K562 (cell line): ENCODE data around the gene ZFYVE28. TPM values are rescaled to one million over a fixed set of nuclear protein-coding genes. Genes with fewer than 3 reads are reported as not detected.

Experiments
- ATF3 ChIP-seq, 2 experiments: fragments of 450-650 bp in 1 of 2; sonication (generic) in 1 of 2; formaldehyde crosslinking in 1 of 2; IDR thresholded peaks in 1 of 2; conservative IDR thresholded peaks in 1 of 2; 2 replicates each; pipeline versions ENCODE4 v1.6.1 to v1.8.1; 2016 to 2023; ENCODE audit warnings: mild to moderate bottlenecking in 2 of 2, moderate library complexity in 2 of 2, inconsistent platforms in 1 of 2, missing genetic modification reagents in 1 of 2
- BRF1 ChIP-seq: IDR thresholded peaks from 3 replicates; pipeline ENCODE4 v1.6.1; 2011; ENCODE audit warnings: borderline replicate concordance, mild to moderate bottlenecking; ENCODE audit not compliant: insufficient read length; ENCODE audit errors: extremely low read depth
- CREB1 ChIP-seq, 2 experiments: sonication (generic) in 1 of 2; formaldehyde crosslinking in 1 of 2; IDR thresholded peaks; 2 replicates each; pipeline versions ENCODE4 v1.6.1 to v1.8.0; 2012 to 2022; ENCODE audit warnings: inconsistent platforms in 1 of 2, mild to moderate bottlenecking in 1 of 2, missing genetic modification reagents in 1 of 2, moderate library complexity in 1 of 2
- ELF1 ChIP-seq: fragments of 200-800 bp; sonication (Bioruptor generic); IDR thresholded peaks from 2 replicates; pipeline ENCODE4 v1.6.1; 2016; ENCODE audit warnings: missing genetic modification characterization, missing compliant biosample characterization
- HMG20A ChIP-seq: fragments of 450-650 bp; formaldehyde crosslinking; conservative IDR thresholded peaks from 2 replicates; pipeline ENCODE4 v1.4.0; 2020; ENCODE audit warnings: mild to moderate bottlenecking, mixed read lengths
- LEF1 ChIP-seq: fragments of 450-650 bp; IDR thresholded peaks from 2 replicates; pipeline ENCODE4 v1.6.1; 2016; ENCODE audit warnings: mild to moderate bottlenecking
- MAFF ChIP-seq: IDR thresholded peaks from 2 replicates; pipeline ENCODE4 v1.6.1; 2012; ENCODE audit warnings: low read length, improper control_type of control experiment
- RBBP5 ChIP-seq: fragments of 200-600 bp; sonication (generic); IDR thresholded peaks from 2 replicates; pipeline ENCODE4 v1.6.1; 2012; ENCODE audit warnings: borderline replicate concordance, mild to moderate bottlenecking, low read length, control low read depth, inconsistent platforms; ENCODE audit not compliant: insufficient read depth, poor library complexity, severe bottlenecking
- WHSC1 ChIP-seq: IDR thresholded peaks from one replicate; pipeline ENCODE4 v1.6.1; 2012; ENCODE audit warnings: low read length, control low read depth, inconsistent platforms
- ZBTB1 ChIP-seq: sonication (generic); formaldehyde crosslinking; IDR thresholded peaks from 2 replicates; pipeline ENCODE4 v1.8.1; 2023; ENCODE audit warnings: missing genetic modification reagents, low read depth, mild to moderate bottlenecking, borderline replicate concordance
- ZBTB33 ChIP-seq: sonication (generic); formaldehyde crosslinking; IDR thresholded peaks from 2 replicates; pipeline ENCODE4 v1.8.1; 2023; ENCODE audit warnings: mild to moderate bottlenecking, missing genetic modification reagents
- ZNF224 ChIP-seq: sonication (generic); formaldehyde crosslinking; IDR thresholded peaks from 2 replicates; pipeline ENCODE4 v1.8.0; 2022; ENCODE audit warnings: mild to moderate bottlenecking, missing genetic modification reagents
- ZNF778 ChIP-seq: fragments of 450-650 bp; formaldehyde crosslinking; IDR thresholded peaks from 2 replicates; pipeline ENCODE4 v1.4.0; 2020; ENCODE audit warnings: mild to moderate bottlenecking, moderate library complexity
- polyA plus RNA-seq, 8 experiments: library from polyadenylated mRNA; depleted of rRNA in 4 of 8; stranded (reverse) in 5 of 8; unstranded in 3 of 8; fragments of >200 nt; fragmentation: Nextera tagmentation in 2 of 8; fragmentation: Illumina TruSeq in 1 of 8; extraction: Ambion mirVana in 2 of 8; extraction: Trizol in 1 of 8; gene quantifications; 2 replicates each; pipeline versions ENCODE4 v1.2.1 to v1.2.3, GENCODE V29; 2011 to 2014; ENCODE audit warnings: inconsistent platforms in 1 of 8, missing spikeins in 1 of 8
- total RNA-seq, 7 experiments: library from RNA; depleted of rRNA in 6 of 7; stranded (reverse); fragments of >200 nt in 6 of 7; fragmentation: Illumina TruSeq in 2 of 7; extraction: Trizol in 2 of 7; gene quantifications; 2 replicates each; pipeline versions ENCODE4 v1.2.1 to v1.2.3, GENCODE V29; 2011 to 2021; ENCODE audit warnings: low replicate concordance in 1 of 7
- TF ChIP-seq, protein P1 (sequence below), 2 experiments: fragments of 450-650 bp; conservative IDR thresholded peaks; 2 replicates each; pipeline ENCODE4 v1.6.1; 2017; ENCODE audit warnings: mild to moderate bottlenecking in 2 of 2, moderate library complexity in 2 of 2
- TF ChIP-seq, protein P2 (sequence below): fragments of 200-800 bp; sonication (Bioruptor generic); IDR thresholded peaks from 2 replicates; pipeline ENCODE4 v1.6.1; 2017; ENCODE audit warnings: missing genetic modification characterization, missing compliant biosample characterization
- TF ChIP-seq, protein P3 (sequence below): fragments of 450-650 bp; conservative IDR thresholded peaks from 2 replicates; pipeline ENCODE4 v1.6.1; 2016; ENCODE audit warnings: missing genetic modification characterization, low read depth, mild to moderate bottlenecking, missing compliant biosample characterization, moderate library complexity
- TF ChIP-seq, protein P4 (sequence below), 3 experiments: fragments of 200-800 bp in 1 of 3; sonication (Bioruptor generic) in 1 of 3; sonication (generic) in 1 of 3; formaldehyde crosslinking in 1 of 3; IDR thresholded peaks; 2 replicates each; pipeline versions ENCODE4 v1.6.1 to v1.8.0; 2016 to 2022; ENCODE audit warnings: mild to moderate bottlenecking in 2 of 3, missing compliant biosample characterization in 2 of 3, missing genetic modification characterization in 2 of 3, missing genetic modification reagents in 1 of 3

The ZFYVE28 gene
- total and polyA plus RNA-seq, 9 of the 15 experiments (the other 6 are each of a cell fraction or from before 2014, with no cell fraction given) = 1.3 to 24.8 (median 8.9) TPM

DNA sequence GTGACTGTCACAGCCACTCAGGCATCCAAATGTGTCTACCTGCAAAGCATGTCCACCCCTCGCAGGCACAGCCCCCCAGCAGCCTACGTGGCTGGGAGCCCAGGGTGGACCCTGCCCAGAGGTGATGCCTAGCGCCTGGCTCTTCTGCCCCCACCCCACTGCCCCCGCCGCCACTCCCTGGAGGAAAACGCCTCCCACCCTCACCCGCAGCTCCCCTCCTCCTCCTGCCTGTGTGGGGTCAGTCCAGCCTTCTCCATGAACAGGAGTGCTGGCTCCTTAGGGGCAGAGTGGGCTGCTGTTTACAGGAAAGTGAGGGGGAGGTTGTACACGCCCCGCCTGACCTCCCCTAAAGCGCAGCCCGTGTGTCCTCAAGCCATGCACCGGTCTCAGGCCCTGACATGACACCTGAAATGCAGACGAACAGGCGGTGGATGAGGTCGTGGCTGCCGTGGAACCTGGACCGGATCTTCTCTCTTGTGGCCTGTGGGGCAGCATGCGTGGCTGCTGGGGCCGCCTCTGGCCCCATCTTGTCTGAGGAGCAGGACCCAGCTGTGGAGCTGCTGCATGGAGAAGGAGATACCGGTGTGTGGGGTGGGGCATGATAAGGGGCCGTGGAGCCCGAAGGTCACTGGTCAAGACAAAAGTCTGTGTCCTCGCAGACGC lies 144.7 kb downstream of the ZFYVE28 start (continued):
- no peak for TF ChIP-seq ATF3 (IDR thresholded peaks at IDR 0.05)
- TF ChIP-seq ATF3 (CRISPR knock-in tag; conservative IDR thresholded peaks at IDR 0.05) = no peak
- TF ChIP-seq ZNF778 (CRISPR knock-in tag) = no peak
- no peak for TF ChIP-seq ZNF224 (CRISPR knock-in tag)
- TF ChIP-seq CREB1 (IDR thresholded peaks at IDR 0.05) = 0 out of 2 replicates have a peak, but pooled peaks have one; percentile 15
- no peak for TF ChIP-seq CREB1 (CRISPR knock-in tag; IDR thresholded peaks at IDR 0.05)
- TF ChIP-seq, protein P1, sequence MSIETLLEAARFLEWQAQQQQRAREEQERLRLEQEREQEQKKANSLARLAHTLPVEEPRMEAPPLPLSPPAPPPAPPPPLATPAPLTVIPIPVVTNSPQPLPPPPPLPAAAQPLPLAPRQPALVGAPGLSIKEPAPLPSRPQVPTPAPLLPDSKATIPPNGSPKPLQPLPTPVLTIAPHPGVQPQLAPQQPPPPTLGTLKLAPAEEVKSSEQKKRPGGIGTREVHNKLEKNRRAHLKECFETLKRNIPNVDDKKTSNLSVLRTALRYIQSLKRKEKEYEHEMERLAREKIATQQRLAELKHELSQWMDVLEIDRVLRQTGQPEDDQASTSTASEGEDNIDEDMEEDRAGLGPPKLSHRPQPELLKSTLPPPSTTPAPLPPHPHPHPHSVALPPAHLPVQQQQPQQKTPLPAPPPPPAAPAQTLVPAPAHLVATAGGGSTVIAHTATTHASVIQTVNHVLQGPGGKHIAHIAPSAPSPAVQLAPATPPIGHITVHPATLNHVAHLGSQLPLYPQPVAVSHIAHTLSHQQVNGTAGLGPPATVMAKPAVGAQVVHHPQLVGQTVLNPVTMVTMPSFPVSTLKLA (conservative IDR thresholded peaks at IDR 0.05) = peak in 1 of 2 experiments; percentile 62; a peak in 3 of 4 replicates
- no peak for TF ChIP-seq BRF1
- no peak for TF ChIP-seq WHSC1
- no peak for TF ChIP-seq ELF1
- no peak for TF ChIP-seq ZBTB33 (CRISPR knock-in tag)
- TF ChIP-seq, protein P2, sequence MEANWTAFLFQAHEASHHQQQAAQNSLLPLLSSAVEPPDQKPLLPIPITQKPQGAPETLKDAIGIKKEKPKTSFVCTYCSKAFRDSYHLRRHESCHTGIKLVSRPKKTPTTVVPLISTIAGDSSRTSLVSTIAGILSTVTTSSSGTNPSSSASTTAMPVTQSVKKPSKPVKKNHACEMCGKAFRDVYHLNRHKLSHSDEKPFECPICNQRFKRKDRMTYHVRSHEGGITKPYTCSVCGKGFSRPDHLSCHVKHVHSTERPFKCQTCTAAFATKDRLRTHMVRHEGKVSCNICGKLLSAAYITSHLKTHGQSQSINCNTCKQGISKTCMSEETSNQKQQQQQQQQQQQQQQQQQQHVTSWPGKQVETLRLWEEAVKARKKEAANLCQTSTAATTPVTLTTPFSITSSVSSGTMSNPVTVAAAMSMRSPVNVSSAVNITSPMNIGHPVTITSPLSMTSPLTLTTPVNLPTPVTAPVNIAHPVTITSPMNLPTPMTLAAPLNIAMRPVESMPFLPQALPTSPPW (CRISPR knock-in tag) = peak; percentile 35
- no peak for TF ChIP-seq MAFF
- TF ChIP-seq LEF1 = no peak; the same call in 1 of the 2 replicates
- TF ChIP-seq ZBTB1 (CRISPR knock-in tag) = no peak
- TF ChIP-seq, protein P3, sequence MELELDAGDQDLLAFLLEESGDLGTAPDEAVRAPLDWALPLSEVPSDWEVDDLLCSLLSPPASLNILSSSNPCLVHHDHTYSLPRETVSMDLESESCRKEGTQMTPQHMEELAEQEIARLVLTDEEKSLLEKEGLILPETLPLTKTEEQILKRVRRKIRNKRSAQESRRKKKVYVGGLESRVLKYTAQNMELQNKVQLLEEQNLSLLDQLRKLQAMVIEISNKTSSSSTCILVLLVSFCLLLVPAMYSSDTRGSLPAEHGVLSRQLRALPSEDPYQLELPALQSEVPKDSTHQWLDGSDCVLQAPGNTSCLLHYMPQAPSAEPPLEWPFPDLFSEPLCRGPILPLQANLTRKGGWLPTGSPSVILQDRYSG = no peak
- TF ChIP-seq, protein P4, sequence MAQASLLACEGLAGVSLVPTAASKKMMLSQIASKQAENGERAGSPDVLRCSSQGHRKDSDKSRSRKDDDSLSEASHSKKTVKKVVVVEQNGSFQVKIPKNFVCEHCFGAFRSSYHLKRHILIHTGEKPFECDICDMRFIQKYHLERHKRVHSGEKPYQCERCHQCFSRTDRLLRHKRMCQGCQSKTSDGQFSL (CRISPR knock-in tag; IDR thresholded peaks at IDR 0.05) = no peak
- TF ChIP-seq, protein P4 (tag; IDR thresholded peaks at IDR 0.05) = no peak
- TF ChIP-seq HMG20A (CRISPR knock-in tag) = no peak
- TF ChIP-seq RBBP5 = no peak
